Fibroblast of lung (primary cell): ENCODE data around the gene ABCC5. TPM values are rescaled to one million over a fixed set of nuclear protein-coding genes. Genes with fewer than 3 reads are reported as not detected.
"Not testable (repeated sequence)": the region's sequence is repeated elsewhere in the genome, so short reads cannot be mapped to it uniquely, and the experiment has no call there.

ENCODE experiments used
- DNase-seq, 2 donors: peaks; one replicate each; pipeline versions ENCODE4 v3.0.0 to v3.0.0-alpha.2; 2010; ENCODE audit warnings: low read depth in 2 of 2
- H2AFZ ChIP-seq: 2 replicates; pipeline ENCODE4 v1.5.1; 2012; ENCODE audit warnings: low read length, control low read depth, inconsistent platforms
- H3K27ac ChIP-seq: 2 replicates; pipeline ENCODE4 v1.5.1; 2011; ENCODE audit warnings: low read length, control low read depth; ENCODE audit not compliant: insufficient read depth
- H3K27me3 ChIP-seq: 2 replicates; pipeline ENCODE4 v1.5.1; 2011; ENCODE audit warnings: mild to moderate bottlenecking, low read length; ENCODE audit not compliant: control insufficient read depth, insufficient read depth
- H3K36me3 ChIP-seq: 2 replicates; pipeline ENCODE4 v1.5.1; 2011; ENCODE audit warnings: low read length; ENCODE audit not compliant: control insufficient read depth, insufficient read depth
- H3K4me1 ChIP-seq: 2 replicates; pipeline ENCODE4 v1.5.1; 2011; ENCODE audit warnings: low read length; ENCODE audit not compliant: control insufficient read depth, insufficient read depth; ENCODE audit errors: extremely low read depth
- H3K4me2 ChIP-seq: 2 replicates; pipeline ENCODE4 v1.5.1; 2011; ENCODE audit warnings: low read length, control low read depth; ENCODE audit not compliant: insufficient read depth; ENCODE audit errors: extremely low read depth
- H3K4me3 ChIP-seq, 4 experiments: fragments of 200-600 bp in 1 of 4; sonication (generic) in 1 of 4; replicated peaks in 1 of 4; 2 replicates each; pipeline ENCODE4 v1.5.1; 2011 to 2016; ENCODE audit warnings: low read length in 4 of 4, low read depth in 3 of 4, mild to moderate bottlenecking in 3 of 4, control low read depth in 2 of 4, inconsistent platforms in 1 of 4, mixed read lengths in 1 of 4; ENCODE audit not compliant: insufficient read depth in 1 of 4; ENCODE audit errors: control extremely low read depth in 1 of 4
- H3K79me2 ChIP-seq: 2 replicates; pipeline ENCODE4 v1.5.1; 2012; ENCODE audit warnings: mild to moderate bottlenecking, low read length, inconsistent platforms; ENCODE audit not compliant: control insufficient read depth, insufficient read depth
- H3K9ac ChIP-seq: 2 replicates; pipeline ENCODE4 v1.5.1; 2011; ENCODE audit warnings: mild to moderate bottlenecking, low read length, control low read depth; ENCODE audit not compliant: insufficient read depth
- H3K9me3 ChIP-seq: 2 replicates; pipeline ENCODE4 v1.5.1; 2012; ENCODE audit warnings: low read depth, low read length; ENCODE audit not compliant: control insufficient read depth, insufficient read depth
- H4K20me1 ChIP-seq: 2 replicates; pipeline ENCODE4 v1.5.1; 2011; ENCODE audit warnings: low read length; ENCODE audit not compliant: control insufficient read depth, insufficient read depth; ENCODE audit errors: extremely low read depth
- EZH2 ChIP-seq: IDR thresholded peaks from 2 replicates; pipeline ENCODE4 v1.5.1; 2012; ENCODE audit warnings: low read length, control low read depth, mild to moderate bottlenecking; ENCODE audit errors: missing control alignments
- polyA plus RNA-seq, 2 donors: library from polyadenylated mRNA; depleted of rRNA in 1 of 2; stranded (reverse) in 1 of 2; unstranded in 1 of 2; fragments of >200 nt; gene quantifications; 2 replicates each; pipeline ENCODE4 v1.2.1, GENCODE V29; 2011 to 2012; ENCODE audit warnings: missing spikeins in 1 of 2
- total RNA-seq: library from RNA; depleted of rRNA; stranded (reverse); fragments of >200 nt; gene quantifications from 2 replicates; pipeline ENCODE4 v1.2.1, GENCODE V29; 2014
- TF ChIP-seq, protein P1 (sequence below), 2 donors: IDR thresholded peaks in 1 of 2; conservative IDR thresholded peaks in 1 of 2; 1 replicate in 1 of 2; 2 replicates in 1 of 2; pipeline ENCODE4 v1.5.1; 2011 to 2012; ENCODE audit warnings: low read length in 2 of 2, control low read depth in 1 of 2, inconsistent platforms in 1 of 2, low read depth in 1 of 2, mild to moderate bottlenecking in 1 of 2

The ABCC5 gene
- total and polyA plus RNA-seq, 2 donors (not counting 1 experiment from before 2014, with no cell fraction given), result 13.2 to 18.8 TPM

DNA sequence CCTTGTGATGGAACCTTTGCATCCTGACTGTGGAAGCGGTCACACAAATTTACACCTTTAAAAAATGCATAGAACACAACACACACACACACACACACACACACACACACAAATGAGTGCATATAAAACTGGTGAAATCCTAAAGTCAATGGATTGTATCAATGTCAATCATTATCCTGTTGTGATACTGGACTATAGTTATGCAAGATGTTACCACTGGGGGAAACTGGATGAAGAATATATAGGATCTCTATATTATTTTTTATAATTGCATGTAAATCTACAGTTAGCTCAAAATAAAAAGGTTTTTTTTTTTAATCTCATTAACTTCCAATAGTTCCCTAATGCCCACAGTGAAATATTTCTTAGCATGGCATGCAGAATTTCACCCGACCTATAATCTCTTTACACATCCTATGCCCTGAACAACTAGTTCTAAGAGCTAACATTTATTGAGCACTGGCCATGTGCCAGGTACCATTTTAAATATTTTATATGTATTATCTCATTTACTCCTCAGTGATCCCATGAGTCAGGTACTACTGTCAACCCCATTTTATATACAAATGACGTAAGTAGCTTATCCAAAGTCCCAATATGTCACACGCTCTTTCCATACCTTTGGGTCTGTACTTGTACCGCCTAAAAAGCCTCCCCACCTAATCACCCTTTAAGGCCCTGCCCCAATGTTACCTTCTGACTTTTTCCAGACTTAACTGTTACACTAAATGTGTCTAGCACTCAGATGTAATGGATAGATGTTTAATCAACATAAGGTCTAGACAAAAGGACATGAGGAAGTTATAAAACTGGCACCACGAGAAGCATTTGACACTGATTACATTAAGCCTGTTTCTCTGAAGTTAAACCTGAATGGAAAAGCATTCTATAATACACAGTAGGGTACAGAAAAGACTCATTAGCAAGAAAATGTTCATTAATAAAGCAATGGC is 5.5 kb downstream of the ABCC5 start:
- Histone ChIP-seq H3K27me3 (no peaks in the 10 kb centered on the region), H3K9me3 (no peaks in the 10 kb centered on the region), H3K79me2 (peaks cover 7% of the 10 kb centered on the region), H3K4me2 (no peak overlapping the region), H3K36me3 (no peaks in the 10 kb centered on the region), H3K27ac (no peak overlapping the region), H3K4me3 (no peak overlapping the region), H3K9ac (no peak overlapping the region), H3K4me1 (no peaks in the 10 kb centered on the region), H4K20me1 (no peaks in the 10 kb centered on the region), H2AFZ (no peak overlapping the region)
- no peak for DNase-seq
- TF ChIP-seq, protein P1, sequence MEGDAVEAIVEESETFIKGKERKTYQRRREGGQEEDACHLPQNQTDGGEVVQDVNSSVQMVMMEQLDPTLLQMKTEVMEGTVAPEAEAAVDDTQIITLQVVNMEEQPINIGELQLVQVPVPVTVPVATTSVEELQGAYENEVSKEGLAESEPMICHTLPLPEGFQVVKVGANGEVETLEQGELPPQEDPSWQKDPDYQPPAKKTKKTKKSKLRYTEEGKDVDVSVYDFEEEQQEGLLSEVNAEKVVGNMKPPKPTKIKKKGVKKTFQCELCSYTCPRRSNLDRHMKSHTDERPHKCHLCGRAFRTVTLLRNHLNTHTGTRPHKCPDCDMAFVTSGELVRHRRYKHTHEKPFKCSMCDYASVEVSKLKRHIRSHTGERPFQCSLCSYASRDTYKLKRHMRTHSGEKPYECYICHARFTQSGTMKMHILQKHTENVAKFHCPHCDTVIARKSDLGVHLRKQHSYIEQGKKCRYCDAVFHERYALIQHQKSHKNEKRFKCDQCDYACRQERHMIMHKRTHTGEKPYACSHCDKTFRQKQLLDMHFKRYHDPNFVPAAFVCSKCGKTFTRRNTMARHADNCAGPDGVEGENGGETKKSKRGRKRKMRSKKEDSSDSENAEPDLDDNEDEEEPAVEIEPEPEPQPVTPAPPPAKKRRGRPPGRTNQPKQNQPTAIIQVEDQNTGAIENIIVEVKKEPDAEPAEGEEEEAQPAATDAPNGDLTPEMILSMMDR (conservative IDR thresholded peaks at IDR 0.05 in 1 of 2, IDR thresholded peaks at IDR 0.05 in 1 of 2; ENCODE audit: low read depth in 1 of 2, low read length in 2 of 2), result no peak
- no peak for TF ChIP-seq EZH2

- DNase-seq, result peak in 1 of 2 donors; percentile 25
These were observed 6.3 kb downstream of the ABCC5 start for GRCh38 chr3:184011230-184011876.

DNA sequence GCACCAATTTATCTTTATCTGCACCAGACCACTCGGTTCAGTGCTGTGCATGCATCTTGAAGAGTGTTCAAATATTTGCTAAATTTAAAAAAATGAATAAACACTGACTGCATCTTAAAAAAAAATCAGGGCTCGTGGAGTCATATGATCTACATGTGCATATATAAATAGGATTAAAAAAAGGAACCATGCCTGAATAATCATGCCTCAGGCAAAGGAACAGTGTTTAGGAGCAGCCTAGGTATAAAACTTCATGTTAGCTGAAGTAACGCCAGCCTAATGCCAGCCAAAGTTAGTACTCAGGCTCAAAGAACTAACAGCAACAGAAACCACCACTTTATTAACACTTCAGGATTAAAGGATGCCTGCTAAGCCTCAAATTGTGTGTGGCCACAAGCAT is 9.5 kb downstream of the ABCC5 start:
- no peaks in the 10 kb centered on the region for H3K9me3 ChIP-seq
- peaks cover 3% of the 10 kb centered on the region for H3K4me1 ChIP-seq
- H3K4me2 ChIP-seq, result no peak overlapping the region
- H4K20me1 ChIP-seq, result no peaks in the 10 kb centered on the region
- H3K27me3 ChIP-seq, result no peaks in the 10 kb centered on the region
- TF ChIP-seq, protein P1 (conservative IDR thresholded peaks at IDR 0.05 in 1 of 2, IDR thresholded peaks at IDR 0.05 in 1 of 2; ENCODE audit: low read depth in 1 of 2, low read length in 2 of 2), result no peak
- TF ChIP-seq EZH2, result no peak
- no peak overlapping the region for H2AFZ ChIP-seq
- no peak for DNase-seq
- no peak overlapping the region for H3K27ac ChIP-seq
- no peaks in the 10 kb centered on the region for H3K36me3 ChIP-seq
- no peaks in the 10 kb centered on the region for H3K79me2 ChIP-seq
- no peak overlapping the region for H3K4me3 ChIP-seq
- no peak overlapping the region for H3K9ac ChIP-seq

More at GRCh38 chr3:184011230-184011876, 6.3 kb downstream of the ABCC5 start:
- H4K20me1 ChIP-seq, result no peaks in the 10 kb centered on the region
- TF ChIP-seq EZH2, result no peak
- TF ChIP-seq, protein P1 (conservative IDR thresholded peaks at IDR 0.05 in 1 of 2, IDR thresholded peaks at IDR 0.05 in 1 of 2; ENCODE audit: low read depth in 1 of 2, low read length in 2 of 2), result no peak
- no peaks in the 10 kb centered on the region for H3K9me3 ChIP-seq
- no peaks in the 10 kb centered on the region for H3K4me1 ChIP-seq
- no peak overlapping the region for H3K27ac ChIP-seq
- H3K9ac ChIP-seq, result no peak overlapping the region
- H3K27me3 ChIP-seq, result no peaks in the 10 kb centered on the region
- H3K36me3 ChIP-seq, result no peaks in the 10 kb centered on the region
- no peaks in the 10 kb centered on the region for H3K79me2 ChIP-seq
- no peak overlapping the region for H3K4me3 ChIP-seq
- H2AFZ ChIP-seq, result no peak overlapping the region
- no peak overlapping the region for H3K4me2 ChIP-seq

DNA sequence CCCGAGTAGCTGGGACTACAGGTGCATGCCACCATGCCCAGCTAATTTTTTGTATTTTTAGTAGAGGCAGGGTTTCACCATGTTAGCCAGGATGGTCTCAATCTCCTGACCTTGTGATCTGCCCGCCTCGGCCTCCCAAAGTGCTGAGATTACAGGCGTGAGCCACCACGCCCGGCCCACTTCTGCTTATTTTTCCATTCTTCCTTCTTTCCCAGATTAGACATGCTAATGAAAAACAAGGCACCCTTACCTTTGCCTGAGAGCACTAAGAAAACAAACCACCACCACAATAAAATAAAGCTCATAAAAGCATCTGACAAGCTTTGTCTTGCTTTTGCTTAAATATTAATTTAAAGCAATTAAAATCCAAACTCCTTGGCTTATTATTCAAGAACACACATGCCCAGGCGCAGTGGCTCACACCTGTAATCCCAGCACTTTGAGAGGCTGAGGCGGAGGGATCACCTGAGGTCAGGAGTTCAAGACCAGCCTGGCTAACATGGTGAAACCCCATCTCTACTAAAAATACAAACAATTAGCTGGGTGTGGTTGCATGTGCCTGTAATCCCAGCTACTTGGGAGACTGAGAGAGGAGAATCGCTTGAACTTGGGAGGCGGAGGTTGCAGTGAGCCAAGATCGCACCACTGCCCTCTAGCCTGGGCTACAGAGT is 10.4 kb downstream of the ABCC5 start:
- H3K4me3 ChIP-seq, H3K9ac ChIP-seq, H3K27me3 ChIP-seq, H3K36me3 ChIP-seq, H3K9me3 ChIP-seq, H3K79me2 ChIP-seq, H3K4me1 ChIP-seq, DNase-seq, H3K27ac ChIP-seq, H2AFZ ChIP-seq, H4K20me1 ChIP-seq, H3K4me2 ChIP-seq: not testable (repeated sequence)
